IMR-90 (cell line): ENCODE results near the gene UBXN6. TPM values are rescaled to one million over a fixed set of nuclear protein-coding genes. Genes with fewer than 3 reads are reported as not detected.
A peak's percentile ranks its signal among the peaks of the same experiment; 100 is the strongest.

Experiments used
- ATAC-seq: fragments of 200-7000 bp; cut with Tn5 transposase; 2 replicates; pipeline ENCODE4 v1.9.1; 2020; ENCODE audit warnings: low read depth, mild to moderate bottlenecking, moderate library complexity
- BruUV-seq: library from RNA; stranded (reverse); fragments of 400-500 nt; replicated peaks from 2 replicates; lab custom pipeline; 2021; lab: Mats Ljungman, UMichigan
- CTCF ChIA-PET: fragments of 300-600 bp; formaldehyde crosslinking; extraction: SDS; loops from one replicate; lab custom pipeline; 2021; ENCODE audit warnings: antibody characterized with exemption; lab: Yijun Ruan, JAX
- POLR2A ChIA-PET: fragments of 300-600 bp; sonication (Branson Sonifier 250); formaldehyde crosslinking; loops from one replicate; lab custom pipeline; 2022; ENCODE audit warnings: antibody characterized with exemption; ENCODE audit not compliant: unreplicated experiment; lab: Charles Lee
- DNase-seq: peaks from one replicate; pipeline ENCODE4 v3.0.0; 2013
- H2AFZ ChIP-seq: replicated peaks from 2 replicates; pipeline ENCODE3; 2013; ENCODE audit warnings: low read length, mild to moderate bottlenecking; ENCODE audit not compliant: poor library complexity
- H2AK5ac ChIP-seq: 2 replicates; pipeline ENCODE4 v1.6.1; 2013; ENCODE audit warnings: low read depth, low read length, inconsistent platforms
- H2AK9ac ChIP-seq: replicated peaks from 2 replicates; pipeline ENCODE3; 2013; ENCODE audit warnings: mild to moderate bottlenecking, low read depth, low read length, moderate library complexity; ENCODE audit not compliant: poor library complexity
- H2BK120ac ChIP-seq: 2 replicates; pipeline ENCODE4 v1.6.1; 2013; ENCODE audit warnings: low read depth, low read length, inconsistent platforms
- H2BK15ac ChIP-seq: 3 replicates; pipeline ENCODE4 v1.6.1; 2013; ENCODE audit warnings: low read depth, low read length, inconsistent platforms
- H2BK20ac ChIP-seq: 2 replicates; pipeline ENCODE4 v1.6.1; 2013; ENCODE audit warnings: low read depth, mild to moderate bottlenecking, inconsistent platforms, low read length, moderate library complexity
- H2BK5ac ChIP-seq: 2 replicates; pipeline ENCODE4 v1.6.1; 2013; ENCODE audit warnings: mild to moderate bottlenecking, low read depth, low read length, inconsistent platforms; ENCODE audit not compliant: poor library complexity, severe bottlenecking
- H3K14ac ChIP-seq: replicated peaks from 2 replicates; pipeline ENCODE4 v1.6.1; 2013; ENCODE audit warnings: low read depth, low read length, inconsistent platforms
- H3K18ac ChIP-seq: 2 replicates; pipeline ENCODE4 v1.6.1; 2013; ENCODE audit warnings: low read depth, low read length, control low read depth
- H3K23ac ChIP-seq: 2 replicates; pipeline ENCODE4 v1.6.1; 2013; ENCODE audit warnings: low read depth, low read length, inconsistent platforms
- H3K27ac ChIP-seq: 2 replicates; pipeline ENCODE4 v1.5.1; 2013; ENCODE audit warnings: mild to moderate bottlenecking, control low read depth, low read length; ENCODE audit not compliant: insufficient read depth
- H3K27me3 ChIP-seq: 2 replicates; pipeline ENCODE4 v1.6.1; 2013; ENCODE audit warnings: low read length; ENCODE audit not compliant: control insufficient read depth, insufficient read depth
- H3K36me3 ChIP-seq: 2 replicates; pipeline ENCODE4 v1.6.1; 2013; ENCODE audit warnings: low read length, mixed read lengths; ENCODE audit not compliant: control insufficient read depth, insufficient read depth
- H3K4ac ChIP-seq: 2 replicates; pipeline ENCODE4 v1.6.1; 2013; ENCODE audit warnings: low read depth, low read length, inconsistent platforms
- H3K4me1 ChIP-seq: 2 replicates; pipeline ENCODE4 v1.6.1; 2013; ENCODE audit warnings: low read length, mixed read lengths; ENCODE audit not compliant: control insufficient read depth, insufficient read depth
- H3K4me2 ChIP-seq: 2 replicates; pipeline ENCODE4 v1.6.1; 2013; ENCODE audit warnings: low read depth, mild to moderate bottlenecking, control low read depth, low read length, moderate library complexity
- H3K4me3 ChIP-seq: 2 replicates; pipeline ENCODE4 v1.5.1; 2013; ENCODE audit warnings: low read depth, mild to moderate bottlenecking, control low read depth, low read length, moderate library complexity; ENCODE audit not compliant: insufficient read depth
- H3K56ac ChIP-seq: 2 replicates; pipeline ENCODE4 v1.6.1; 2013; ENCODE audit warnings: low read length, inconsistent platforms; ENCODE audit not compliant: insufficient read depth; ENCODE audit errors: extremely low read depth
- H3K79me1 ChIP-seq, 2 experiments: 2 replicates each; pipeline ENCODE4 v1.6.1; 2013; ENCODE audit warnings: low read length in 2 of 2, inconsistent platforms in 1 of 2, low read depth in 1 of 2
- H3K9ac ChIP-seq: 2 replicates; pipeline ENCODE4 v1.6.1; 2013; ENCODE audit warnings: low read depth, low read length, control low read depth
- H3K9me1 ChIP-seq: 2 replicates; pipeline ENCODE4 v1.6.1; 2013; ENCODE audit warnings: low read length, inconsistent platforms; ENCODE audit not compliant: insufficient read depth
- H3K9me3 ChIP-seq: 2 replicates; pipeline ENCODE4 v1.6.1; 2013; ENCODE audit warnings: low read length; ENCODE audit not compliant: control insufficient read depth, insufficient read depth
- H4K20me1 ChIP-seq: 2 replicates; pipeline ENCODE4 v1.6.1; 2013; ENCODE audit warnings: low read length, inconsistent platforms; ENCODE audit not compliant: insufficient read depth
- H4K5ac ChIP-seq: 2 replicates; pipeline ENCODE4 v1.6.1; 2013; ENCODE audit warnings: mild to moderate bottlenecking, low read depth, low read length, control low read depth
- H4K8ac ChIP-seq, 2 experiments: 2 replicates each; pipeline ENCODE4 v1.6.1; 2013; ENCODE audit warnings: low read depth in 2 of 2, low read length in 2 of 2, control low read depth in 1 of 2, inconsistent platforms in 1 of 2
- H4K91ac ChIP-seq: 2 replicates; pipeline ENCODE4 v1.6.1; 2013; ENCODE audit warnings: low read depth, low read length, inconsistent platforms; ENCODE audit not compliant: insufficient read depth
- BHLHE40 ChIP-seq: fragments of 150-350 bp; IDR thresholded peaks from 2 replicates; pipeline ENCODE4 v1.6.1; 2016; ENCODE audit warnings: mild to moderate bottlenecking, low read depth, low read length
- MAZ ChIP-seq: IDR thresholded peaks from 2 replicates; pipeline ENCODE4 v1.6.1; 2012; ENCODE audit warnings: low read depth, mild to moderate bottlenecking, low read length, improper control_type of control experiment, moderate library complexity, borderline replicate concordance
- WGBS, 2 experiments: methylation state at CpG; one replicate each; pipeline versions ENCODE4 v1.1.5 to v1.1.7; 2013; ENCODE audit warnings: missing lambda C conversion rate in 2 of 2; ENCODE audit not compliant: insufficient read length in 1 of 2; ENCODE audit errors: extremely low coverage in 2 of 2; 5-methylcytosine and 5-hydroxymethylcytosine counted together
- dilution Hi-C: fragments of 300-500 bp; cut with HindIII; formaldehyde crosslinking; loops from one replicate; pipeline ENCODE4 v1.14.3; 2018; ENCODE audit warnings: low sequenced_read_pairs; ENCODE audit not compliant: unreplicated experiment
- in situ Hi-C: fragments of 300-500 bp; cut with MboI; formaldehyde crosslinking; loops from 3 replicates; pipeline ENCODE4 v1.14.3; 2019; ENCODE audit warnings: low sequenced_read_pairs, inconsistent platforms, mixed read lengths
- intact Hi-C: fragments of 100-400 bp; cut with micrococcal nuclease; formaldehyde crosslinking; loops from 2 replicates; pipeline ENCODE4 v1.10.0; 2022
- polyA plus RNA-seq, 3 experiments: library from polyadenylated mRNA; depleted of rRNA; stranded (reverse); fragments of >200 nt; gene quantifications; 2 replicates each; pipeline ENCODE4 v1.2.3, GENCODE V29; 2012; ENCODE audit warnings: low replicate concordance in 1 of 3
- total RNA-seq: library from RNA; depleted of rRNA; stranded (reverse); fragments of >200 nt; gene quantifications from 2 replicates; pipeline ENCODE4 v1.2.3, GENCODE V29; 2012

Gene UBXN6
- total and polyA plus RNA-seq, 2 of the 4 experiments (the other 2 are of a cell fraction): 84.2 to 86.5 TPM

GRCh38 chr19:4472174-4472974, 14.8 kb upstream of the UBXN6 start, which contains the start of gene HDGFL2:
Gene HDGFL2, plus strand, starts transcription at chr19:4472297. Its CDS starts 54 bp downstream, at chr19:4472351.
- no peak within 1 kb of the TSS for H2BK15ac ChIP-seq
- H3K4me3 ChIP-seq: peak within 1 kb of the TSS; percentile 60
- peaks cover 15% of the 10 kb centered on the region for H3K36me3 ChIP-seq
- H4K20me1 ChIP-seq: peaks cover 18% of the 10 kb centered on the region
- no peaks in the 10 kb centered on the region for H3K27me3 ChIP-seq
- H4K5ac ChIP-seq: peak within 1 kb of the TSS; percentile 76
- H3K79me1 ChIP-seq: peaks cover 5 to 35% of the 10 kb centered on the region in 2 experiments
- peak within 1 kb of the TSS; percentile 76 for H3K27ac ChIP-seq
- H2AK5ac ChIP-seq: peak within 1 kb of the TSS; percentile 62
- peak within 1 kb of the TSS; percentile 78 for H2BK5ac ChIP-seq
- CTCF ChIA-PET: no interaction called here
- H3K4ac ChIP-seq: peak within 1 kb of the TSS; percentile 77
- peak; percentile 23; the same call in 1 of the 2 replicates for TF ChIP-seq MAZ
- no peak for TF ChIP-seq BHLHE40
- no peak within 1 kb of the TSS for H2BK20ac ChIP-seq
- peak within 1 kb of the TSS; percentile 25 for H2BK120ac ChIP-seq
- no peak within 1 kb of the TSS for H3K18ac ChIP-seq
- in situ Hi-C loops (no loop called here), intact Hi-C loops (loop anchor here (5.0 kb wide), 1 partner anchor 165 kb away; the partner anchor contains the start of gene TNFAIP8L1), dilution Hi-C loops (no loop called here)
- ATAC-seq (peak; percentile 0; the same call in 1 of the 2 replicates), DNase-seq (no peak)
- peak within 1 kb of the TSS; percentile 63 to 93 for H4K8ac ChIP-seq
- H3K9ac ChIP-seq: peak within 1 kb of the TSS; percentile 86
- POLR2A ChIA-PET: no interaction called here
- peak within 1 kb of the TSS; percentile 57 for H3K23ac ChIP-seq
- 0 out of 2 replicates have a peak within 1 kb of the TSS, but pooled peaks have one; percentile 42 for H3K56ac ChIP-seq
- H3K9me3 ChIP-seq: no peaks in the 10 kb centered on the region
- H3K4me2 ChIP-seq: peak within 1 kb of the TSS; percentile 88
- 2% methylated on average over 11 of the region's 71 CpGs; no CpG with 5 or more reads in 1 of the 2 experiments for WGBS, 2 experiments
- peak within 1 kb of the TSS; percentile 66 for H3K14ac ChIP-seq
- no TSS peak for BruUV-seq
- peak within 1 kb of the TSS; percentile 45 for H4K91ac ChIP-seq
- H3K9me1 ChIP-seq: 0 out of 2 replicates have a peak, but pooled peaks cover 2% of the 10 kb centered on the region
- peaks cover 4% of the 10 kb centered on the region for H3K4me1 ChIP-seq
- peak within 1 kb of the TSS; percentile 92 for H2AFZ ChIP-seq
- peak within 1 kb of the TSS; percentile 97 for H2AK9ac ChIP-seq
